Measurements from ENCODE around the gene SH2D7.

- TF ChIP-seq SIN3A (IDR thresholded peaks at IDR 0.05; ENCODE audit: borderline replicate concordance, insufficient read depth, low read depth, low read length), result no peak
- TF ChIP-seq POLR2AphosphoS5 (IDR thresholded peaks at IDR 0.05; ENCODE audit: low read depth, low read length), result no peak
- TF ChIP-seq CTCF (IDR thresholded peaks at IDR 0.05), result no peak
Observed at GRCh38 chr15:78129077-78129750, 36.9 kb downstream of the SH2D7 start.

Measured in Panc1 (cell line).